SU-DHL-6 (cell line): ENCODE results near the gene MAK.

ENCODE experiments used
- H2AFZ ChIP-seq: fragments of 200-600 bp; sonication (generic); 2 replicates; pipeline ENCODE4 v1.6.1; 2014; ENCODE audit warnings: low read depth, mild to moderate bottlenecking, moderate library complexity, mixed read lengths, antibody characterized with exemption, low read length; ENCODE audit not compliant: severe bottlenecking
- H3F3A ChIP-seq: fragments of 200-600 bp; shearing (Covaris generic); 2 replicates; pipeline ENCODE4 v1.6.0; 2016; ENCODE audit warnings: antibody characterized with exemption, mild to moderate bottlenecking; ENCODE audit not compliant: insufficient read depth
- H3K27ac ChIP-seq: fragments of 200-600 bp; sonication (generic); 2 replicates; pipeline ENCODE4 v1.5.1; 2016; ENCODE audit warnings: low read depth, mild to moderate bottlenecking, low read length, moderate library complexity, mixed read lengths
- H3K27me3 ChIP-seq: fragments of 200-600 bp; sonication (generic), shearing (Covaris generic); 2 replicates; pipeline ENCODE4 v1.6.0; 2014; ENCODE audit warnings: mild to moderate bottlenecking, low read length
- H3K36me3 ChIP-seq: fragments of 200-600 bp; sonication (generic); 2 replicates; pipeline ENCODE4 v1.6.1; 2014; ENCODE audit warnings: mild to moderate bottlenecking, low read length, mixed read lengths
- H3K4me2 ChIP-seq: fragments of 300-600, 200-600 bp; shearing (Covaris generic), sonication (generic); 2 replicates; pipeline ENCODE4 v1.6.0; 2014; ENCODE audit warnings: low read length, low read depth, mild to moderate bottlenecking; ENCODE audit not compliant: poor library complexity, severe bottlenecking
- H3K4me3 ChIP-seq: fragments of 200-600 bp; sonication (generic); 2 replicates; pipeline ENCODE4 v1.5.1; 2014; ENCODE audit warnings: antibody characterized with exemption, low read length, mild to moderate bottlenecking, mixed read lengths; ENCODE audit not compliant: insufficient read depth, poor library complexity, severe bottlenecking
- H3K79me2 ChIP-seq: fragments of 200-600 bp; sonication (generic); 2 replicates; pipeline ENCODE4 v1.6.1; 2014; ENCODE audit warnings: mild to moderate bottlenecking, low read length, moderate library complexity; ENCODE audit not compliant: insufficient read depth
- H3K9ac ChIP-seq: fragments of 200-600 bp; sonication (generic); 2 replicates; pipeline ENCODE4 v1.7.0; 2014; ENCODE audit warnings: mild to moderate bottlenecking, low read length
- H3K9me2 ChIP-seq: fragments of 200-600 bp; sonication (generic); replicated peaks from 2 replicates; pipeline ENCODE4 v1.6.1; 2014; ENCODE audit warnings: low read length; ENCODE audit not compliant: insufficient read depth
- H3K9me3 ChIP-seq: fragments of 200-600 bp; sonication (generic); 2 replicates; pipeline ENCODE4 v1.6.1; 2014; ENCODE audit warnings: low read length, mixed read lengths; ENCODE audit not compliant: insufficient read depth
- H4K20me1 ChIP-seq: fragments of 200-600 bp; sonication (generic); 2 replicates; pipeline ENCODE4 v1.6.1; 2014; ENCODE audit warnings: low read depth, mild to moderate bottlenecking, antibody characterized with exemption, low read length, moderate library complexity, mixed read lengths
- EZH2phosphoT487 ChIP-seq: fragments of 200-600 bp; sonication (generic), shearing (Covaris generic); conservative IDR thresholded peaks from 2 replicates; pipeline ENCODE4 v1.6.1; 2018; ENCODE audit warnings: mild to moderate bottlenecking, antibody characterized with exemption, low read length, moderate library complexity, mixed read lengths
- TF ChIP-seq, protein P1 (sequence below): fragments of 200-600 bp; sonication (generic); IDR thresholded peaks from one replicate; pipeline ENCODE4 v1.5.1; 2017; ENCODE audit warnings: antibody characterized with exemption, mild to moderate bottlenecking, low read length, moderate library complexity; ENCODE audit not compliant: insufficient read depth, poor library complexity, severe bottlenecking

MAK gene

DNA sequence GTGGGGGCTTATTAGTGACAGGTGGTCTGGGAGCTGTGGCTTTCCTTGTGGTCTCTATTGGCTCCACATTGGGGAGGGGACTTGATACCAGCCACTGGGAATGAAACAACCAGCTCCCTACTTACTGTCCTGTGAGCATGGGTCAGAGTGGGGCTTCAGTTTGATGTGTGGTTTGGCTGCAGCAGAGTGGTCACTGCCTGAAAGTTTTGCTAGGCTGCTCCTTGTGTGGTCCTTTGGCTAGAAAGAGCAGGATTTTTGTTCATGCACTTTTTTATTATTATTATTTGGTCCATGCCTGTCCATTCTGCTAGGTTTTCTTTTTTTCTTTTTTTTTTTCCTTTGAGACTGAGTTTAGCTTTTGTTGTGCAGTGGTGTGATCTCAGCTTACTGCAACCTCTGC, 98.3 kb downstream of the MAK start:
- TF ChIP-seq, protein P1, sequence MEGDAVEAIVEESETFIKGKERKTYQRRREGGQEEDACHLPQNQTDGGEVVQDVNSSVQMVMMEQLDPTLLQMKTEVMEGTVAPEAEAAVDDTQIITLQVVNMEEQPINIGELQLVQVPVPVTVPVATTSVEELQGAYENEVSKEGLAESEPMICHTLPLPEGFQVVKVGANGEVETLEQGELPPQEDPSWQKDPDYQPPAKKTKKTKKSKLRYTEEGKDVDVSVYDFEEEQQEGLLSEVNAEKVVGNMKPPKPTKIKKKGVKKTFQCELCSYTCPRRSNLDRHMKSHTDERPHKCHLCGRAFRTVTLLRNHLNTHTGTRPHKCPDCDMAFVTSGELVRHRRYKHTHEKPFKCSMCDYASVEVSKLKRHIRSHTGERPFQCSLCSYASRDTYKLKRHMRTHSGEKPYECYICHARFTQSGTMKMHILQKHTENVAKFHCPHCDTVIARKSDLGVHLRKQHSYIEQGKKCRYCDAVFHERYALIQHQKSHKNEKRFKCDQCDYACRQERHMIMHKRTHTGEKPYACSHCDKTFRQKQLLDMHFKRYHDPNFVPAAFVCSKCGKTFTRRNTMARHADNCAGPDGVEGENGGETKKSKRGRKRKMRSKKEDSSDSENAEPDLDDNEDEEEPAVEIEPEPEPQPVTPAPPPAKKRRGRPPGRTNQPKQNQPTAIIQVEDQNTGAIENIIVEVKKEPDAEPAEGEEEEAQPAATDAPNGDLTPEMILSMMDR, result no peak
- TF ChIP-seq EZH2phosphoT487, result no peak
- Histone ChIP-seq H2AFZ (no peak overlapping the region), H3F3A (no peaks in the 10 kb centered on the region), H3K9me3 (no peaks in the 10 kb centered on the region), H3K27ac (no peak overlapping the region), H3K9me2 (no peaks in the 10 kb centered on the region), H3K79me2 (no peaks in the 10 kb centered on the region), H3K36me3 (no peaks in the 10 kb centered on the region), H3K4me3 (no peak overlapping the region), H3K27me3 (no peaks in the 10 kb centered on the region), H4K20me1 (no peaks in the 10 kb centered on the region), H3K4me2 (no peak overlapping the region), H3K9ac (no peak overlapping the region)

DNA sequence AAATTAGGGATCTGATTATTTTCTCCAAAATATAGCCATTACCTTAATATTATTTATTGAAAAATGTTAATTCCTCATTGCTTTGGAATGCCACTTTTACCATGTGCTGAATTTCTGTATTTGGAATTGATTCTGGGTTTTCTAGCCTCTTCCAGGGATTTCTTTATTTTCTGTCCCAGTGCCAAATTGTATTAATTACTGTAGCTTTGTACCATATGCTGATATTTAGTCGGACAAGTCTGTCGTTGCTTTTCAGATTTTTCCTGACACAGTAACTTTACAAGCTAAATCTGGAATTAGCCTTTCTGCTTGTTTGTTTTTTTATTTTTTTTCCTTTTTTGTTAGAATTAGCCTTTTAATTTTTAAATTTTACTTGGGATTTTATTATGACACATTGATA, 101.6 kb downstream of the MAK start:
- Histone ChIP-seq H3K4me2 (no peak overlapping the region), H4K20me1 (no peaks in the 10 kb centered on the region), H3F3A (no peaks in the 10 kb centered on the region), H3K9ac (no peak overlapping the region), H3K27me3 (no peaks in the 10 kb centered on the region), H3K9me3 (no peaks in the 10 kb centered on the region), H3K27ac (no peak overlapping the region), H3K4me3 (no peak overlapping the region), H3K36me3 (no peaks in the 10 kb centered on the region), H3K9me2 (no peaks in the 10 kb centered on the region), H3K79me2 (no peaks in the 10 kb centered on the region), H2AFZ (no peak overlapping the region)
- TF ChIP-seq EZH2phosphoT487, result no peak
- TF ChIP-seq, protein P1, result no peak

DNA sequence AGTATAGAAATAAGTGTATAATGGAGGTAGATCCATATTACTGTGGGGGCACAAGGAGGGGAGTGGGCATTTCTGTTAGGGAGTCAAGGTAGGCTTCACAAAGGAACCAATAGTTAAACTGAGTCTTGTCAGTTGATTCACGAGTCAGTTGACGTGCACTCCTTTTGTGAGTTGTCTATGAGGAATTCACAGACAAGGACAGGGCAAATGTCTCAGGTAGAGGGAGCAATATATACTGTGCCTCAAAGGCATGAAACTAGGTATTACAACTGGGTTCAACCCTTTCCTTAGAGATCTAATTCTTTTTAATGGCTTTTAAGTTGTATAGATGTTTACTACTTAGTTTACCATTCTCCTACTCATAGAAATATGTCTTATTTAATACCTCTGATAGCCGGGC, 104.5 kb downstream of the MAK start:
- H3K9me3 ChIP-seq, result no peaks in the 10 kb centered on the region
- 0 out of 2 replicates have a peak, but pooled peaks cover 7% of the 10 kb centered on the region for H3F3A ChIP-seq
- H3K4me3 ChIP-seq, result no peak overlapping the region
- no peaks in the 10 kb centered on the region for H4K20me1 ChIP-seq
- H3K27ac ChIP-seq, result no peak overlapping the region
- no peaks in the 10 kb centered on the region for H3K27me3 ChIP-seq
- no peaks in the 10 kb centered on the region for H3K79me2 ChIP-seq
- H3K4me2 ChIP-seq, result no peak overlapping the region
- TF ChIP-seq, protein P1, result no peak
- no peak for TF ChIP-seq EZH2phosphoT487
- H3K36me3 ChIP-seq, result peaks cover 4% of the 10 kb centered on the region; the same call in 1 of the 2 replicates
- H2AFZ ChIP-seq, result no peak overlapping the region
- H3K9me2 ChIP-seq, result no peaks in the 10 kb centered on the region
- no peak overlapping the region for H3K9ac ChIP-seq
